ENCODE results near the gene FHIT.
A peak's percentile ranks its signal among the peaks of the same experiment; 100 is the strongest.

The FHIT gene

DNA sequence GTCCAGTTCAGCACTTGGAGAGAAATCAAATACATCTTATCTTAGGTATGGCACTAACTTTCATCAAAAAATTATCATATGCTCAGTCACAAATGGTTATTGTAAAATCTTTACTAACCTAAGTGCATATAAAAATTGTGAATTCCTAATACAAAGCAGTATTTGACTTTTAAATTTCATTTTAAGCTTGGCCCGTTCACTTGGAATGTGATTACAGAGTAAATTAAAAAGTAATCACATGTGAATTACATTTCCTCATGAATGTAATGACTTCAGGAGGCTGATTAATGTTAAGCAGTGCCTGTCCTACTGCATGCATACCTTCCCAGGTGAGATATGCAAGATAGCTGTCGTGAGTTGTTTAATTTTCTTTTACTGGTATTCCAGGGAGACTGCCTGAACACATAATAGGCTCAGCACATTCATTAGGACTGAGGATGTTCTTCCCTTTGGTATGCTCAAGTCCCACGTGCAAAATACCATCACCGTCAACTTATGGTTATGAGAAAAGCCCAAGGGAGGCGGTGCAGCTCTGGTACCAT is 1053.0 kb downstream of the FHIT start:
- no peak overlapping the region for H3K18ac ChIP-seq (ENCODE audit: low read length)
- no peak overlapping the region for H2BK120ac ChIP-seq (ENCODE audit: low read depth, low read length)
- H4K5ac ChIP-seq (ENCODE audit: low read length), result no peak overlapping the region

DNA sequence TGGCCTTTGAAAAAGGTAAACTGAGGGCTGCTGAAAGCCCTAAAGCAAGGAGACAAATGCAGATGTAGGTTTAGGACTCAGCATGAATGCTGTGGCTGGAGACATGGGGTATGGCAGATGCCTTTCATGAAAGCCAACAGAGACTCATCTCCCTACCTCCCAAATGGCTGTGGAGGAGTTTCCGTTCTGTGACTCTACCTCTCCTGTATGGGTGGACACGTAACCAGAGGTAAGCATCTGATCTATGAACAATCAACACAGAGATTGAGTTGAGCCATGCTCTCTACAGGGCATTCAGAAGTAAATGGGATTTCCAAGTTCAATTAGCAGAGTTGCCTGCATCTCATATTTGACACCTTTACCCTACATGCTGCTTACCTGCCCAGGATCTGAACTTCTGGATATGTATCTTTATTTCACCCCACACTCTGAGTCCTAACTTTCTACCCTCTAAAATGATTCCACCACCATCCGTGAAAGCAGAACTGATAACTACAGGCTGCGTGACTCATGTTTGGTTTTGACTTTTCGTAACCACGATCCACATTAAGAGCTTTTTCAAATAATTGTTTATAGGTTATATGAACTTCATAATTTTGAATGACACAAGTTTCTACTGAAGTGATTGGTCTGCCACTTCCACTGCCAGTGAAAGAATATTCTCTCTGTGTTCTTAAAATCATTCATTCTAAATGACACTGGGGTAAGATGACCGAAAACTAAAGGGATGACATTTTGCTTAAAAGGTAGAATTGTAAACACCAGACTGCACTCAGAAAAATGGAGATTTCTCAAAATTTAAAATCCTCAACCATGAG is 1058.7 kb downstream of the FHIT start:
- Histone ChIP-seq H3K4me3 (ENCODE audit: low read length) (no peak overlapping the region), H2BK5ac (ENCODE audit: low read length) (no peak overlapping the region), H2BK120ac (ENCODE audit: low read depth, low read length) (no peak overlapping the region), H3K4me2 (ENCODE audit: low read length) (no peak overlapping the region), H4K5ac (ENCODE audit: low read length) (no peak overlapping the region), H2AK5ac (ENCODE audit: low read length) (no peak overlapping the region), H3K9ac (ENCODE audit: low read length) (no peak overlapping the region), H3K18ac (ENCODE audit: low read length) (no peak overlapping the region), H3K56ac (ENCODE audit: low read length) (no peak overlapping the region), H3K23ac (ENCODE audit: low read length) (no peak overlapping the region), H3K4ac (ENCODE audit: low read depth, low read length) (no peak overlapping the region), H3K4me1 (ENCODE audit: control insufficient read depth, low read depth, low read length) (no peaks in the 10 kb centered on the region), H3K79me1 (ENCODE audit: low read length) (no peaks in the 10 kb centered on the region), H3K36me3 (ENCODE audit: control insufficient read depth, insufficient read depth, low read length) (no peaks in the 10 kb centered on the region), H3K27me3 (ENCODE audit: insufficient read depth, low read length, poor library complexity) (no peaks in the 10 kb centered on the region), H2BK15ac (replicated peaks; ENCODE audit: low read depth) (no peak overlapping the region), H3K27ac (ENCODE audit: low read depth, low read length) (no peak overlapping the region), H4K8ac (ENCODE audit: low read depth, low read length) (no peak overlapping the region), H3K79me2 (ENCODE audit: control insufficient read depth, insufficient read depth, low read length) (no peaks in the 10 kb centered on the region)
- WGBS (ENCODE audit: extremely low coverage, insufficient coverage, low lambda C conversion rate), result no CpG with 5 or more reads among the region's 7 CpGs
- no peak for DNase-seq

More for the DNA sequence above, 1053.0 kb downstream of the FHIT start:
- no peak overlapping the region for H4K8ac ChIP-seq (ENCODE audit: low read depth, low read length)
- no peak overlapping the region for H2BK15ac ChIP-seq (replicated peaks; ENCODE audit: low read depth)
- no peaks in the 10 kb centered on the region for H3K4me1 ChIP-seq (ENCODE audit: control insufficient read depth, low read depth, low read length)
- no peaks in the 10 kb centered on the region for H3K79me1 ChIP-seq (ENCODE audit: low read length)
- no peak overlapping the region for H3K4ac ChIP-seq (ENCODE audit: low read depth, low read length)
- no peak overlapping the region for H3K4me3 ChIP-seq (ENCODE audit: low read length)
- no peaks in the 10 kb centered on the region for H3K79me2 ChIP-seq (ENCODE audit: control insufficient read depth, insufficient read depth, low read length)
- no peak overlapping the region for H3K9ac ChIP-seq (ENCODE audit: low read length)
- peak; percentile 16 for DNase-seq
- WGBS (ENCODE audit: extremely low coverage, insufficient coverage, low lambda C conversion rate), result no CpG with 5 or more reads among the region's 5 CpGs
- no peak overlapping the region for H3K23ac ChIP-seq (ENCODE audit: low read length)
- H3K56ac ChIP-seq (ENCODE audit: low read length), result no peak overlapping the region
- H3K27me3 ChIP-seq (ENCODE audit: insufficient read depth, low read length, poor library complexity), result no peaks in the 10 kb centered on the region
- H3K4me2 ChIP-seq (ENCODE audit: low read length), result no peak overlapping the region
- H3K36me3 ChIP-seq (ENCODE audit: control insufficient read depth, insufficient read depth, low read length), result no peaks in the 10 kb centered on the region
- H2AK5ac ChIP-seq (ENCODE audit: low read length), result no peak overlapping the region
- H3K27ac ChIP-seq (ENCODE audit: low read depth, low read length), result no peak overlapping the region
- no peak overlapping the region for H2BK5ac ChIP-seq (ENCODE audit: low read length)

GRCh38 chr3:60190073-60190472 is 1061.2 kb downstream of the FHIT start:
- Histone ChIP-seq H3K79me2 (ENCODE audit: control insufficient read depth, insufficient read depth, low read length) (no peaks in the 10 kb centered on the region), H3K27me3 (ENCODE audit: insufficient read depth, low read length, poor library complexity) (no peaks in the 10 kb centered on the region), H3K56ac (ENCODE audit: low read length) (no peak overlapping the region), H3K18ac (ENCODE audit: low read length) (no peak overlapping the region), H3K4me3 (ENCODE audit: low read length) (no peak overlapping the region), H2BK15ac (replicated peaks; ENCODE audit: low read depth) (no peak overlapping the region), H3K4ac (ENCODE audit: low read depth, low read length) (no peak overlapping the region), H4K8ac (ENCODE audit: low read depth, low read length) (no peak overlapping the region), H2BK120ac (ENCODE audit: low read depth, low read length) (no peak overlapping the region), H2AK5ac (ENCODE audit: low read length) (no peak overlapping the region), H3K36me3 (ENCODE audit: control insufficient read depth, insufficient read depth, low read length) (no peaks in the 10 kb centered on the region), H3K4me2 (ENCODE audit: low read length) (no peak overlapping the region), H2BK5ac (ENCODE audit: low read length) (no peak overlapping the region), H4K5ac (ENCODE audit: low read length) (no peak overlapping the region), H3K27ac (ENCODE audit: low read depth, low read length) (no peak overlapping the region), H3K79me1 (ENCODE audit: low read length) (no peaks in the 10 kb centered on the region), H3K4me1 (ENCODE audit: control insufficient read depth, low read depth, low read length) (no peaks in the 10 kb centered on the region), H3K9ac (ENCODE audit: low read length) (no peak overlapping the region), H3K23ac (ENCODE audit: low read length) (no peak overlapping the region)
- DNase-seq, result no peak
- WGBS (ENCODE audit: extremely low coverage, insufficient coverage, low lambda C conversion rate), result no CpG with 5 or more reads among the region's 2 CpGs

GRCh38 chr3:60189304-60189703 is 1061.9 kb downstream of the FHIT start:
- H3K36me3 ChIP-seq (ENCODE audit: control insufficient read depth, insufficient read depth, low read length), result no peaks in the 10 kb centered on the region
- H3K23ac ChIP-seq (ENCODE audit: low read length), result no peak overlapping the region
- no peak overlapping the region for H4K8ac ChIP-seq (ENCODE audit: low read depth, low read length)
- H2AK5ac ChIP-seq (ENCODE audit: low read length), result no peak overlapping the region
- no peaks in the 10 kb centered on the region for H3K27me3 ChIP-seq (ENCODE audit: insufficient read depth, low read length, poor library complexity)
- no peak overlapping the region for H3K9ac ChIP-seq (ENCODE audit: low read length)
- H3K79me1 ChIP-seq (ENCODE audit: low read length), result no peaks in the 10 kb centered on the region
- no peak overlapping the region for H2BK5ac ChIP-seq (ENCODE audit: low read length)
- H2BK15ac ChIP-seq (replicated peaks; ENCODE audit: low read depth), result no peak overlapping the region
- WGBS (ENCODE audit: extremely low coverage, insufficient coverage, low lambda C conversion rate), result no CpG with 5 or more reads among the region's 3 CpGs
- no peak for DNase-seq
- no peak overlapping the region for H3K27ac ChIP-seq (ENCODE audit: low read depth, low read length)
- H3K79me2 ChIP-seq (ENCODE audit: control insufficient read depth, insufficient read depth, low read length), result no peaks in the 10 kb centered on the region
- H3K4me3 ChIP-seq (ENCODE audit: low read length), result no peak overlapping the region
- no peak overlapping the region for H3K4ac ChIP-seq (ENCODE audit: low read depth, low read length)
- H4K5ac ChIP-seq (ENCODE audit: low read length), result no peak overlapping the region
- no peaks in the 10 kb centered on the region for H3K4me1 ChIP-seq (ENCODE audit: control insufficient read depth, low read depth, low read length)
- no peak overlapping the region for H3K4me2 ChIP-seq (ENCODE audit: low read length)
- H2BK120ac ChIP-seq (ENCODE audit: low read depth, low read length), result no peak overlapping the region
- no peak overlapping the region for H3K18ac ChIP-seq (ENCODE audit: low read length)
- no peak overlapping the region for H3K56ac ChIP-seq (ENCODE audit: low read length)

DNA sequence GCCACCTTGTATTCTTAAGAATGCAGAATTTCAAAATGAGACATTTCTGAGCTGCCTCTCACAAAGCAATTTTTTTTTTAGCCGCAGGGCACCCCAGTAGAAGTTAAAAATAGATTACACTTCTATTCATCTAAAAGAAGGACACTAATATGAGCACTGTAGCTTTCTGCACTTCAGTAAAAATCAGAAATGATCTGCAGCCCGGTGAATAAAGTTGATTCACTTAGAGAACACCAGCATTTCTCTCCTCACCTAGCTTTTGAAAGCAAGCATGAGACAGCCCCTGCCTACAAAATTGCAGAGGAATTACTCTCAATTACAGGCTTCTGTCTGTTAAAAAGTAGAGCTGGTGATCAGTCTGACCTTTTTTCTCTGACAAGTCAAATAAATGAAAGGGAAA is 1062.4 kb downstream of the FHIT start:
- no peak overlapping the region for H3K18ac ChIP-seq (ENCODE audit: low read length)
- H3K56ac ChIP-seq (ENCODE audit: low read length), result no peak overlapping the region
- H3K27ac ChIP-seq (ENCODE audit: low read depth, low read length), result no peak overlapping the region
- no peak for DNase-seq
- no peaks in the 10 kb centered on the region for H3K79me2 ChIP-seq (ENCODE audit: control insufficient read depth, insufficient read depth, low read length)
- no peak overlapping the region for H2BK15ac ChIP-seq (replicated peaks; ENCODE audit: low read depth)
- H3K4me1 ChIP-seq (ENCODE audit: control insufficient read depth, low read depth, low read length), result no peaks in the 10 kb centered on the region
- WGBS (ENCODE audit: extremely low coverage, insufficient coverage, low lambda C conversion rate), result no CpG with 5 or more reads among the region's 2 CpGs
- no peak overlapping the region for H3K9ac ChIP-seq (ENCODE audit: low read length)
- H3K79me1 ChIP-seq (ENCODE audit: low read length), result no peaks in the 10 kb centered on the region
- no peak overlapping the region for H3K23ac ChIP-seq (ENCODE audit: low read length)
- no peaks in the 10 kb centered on the region for H3K36me3 ChIP-seq (ENCODE audit: control insufficient read depth, insufficient read depth, low read length)
- H2BK5ac ChIP-seq (ENCODE audit: low read length), result no peak overlapping the region
- no peak overlapping the region for H4K8ac ChIP-seq (ENCODE audit: low read depth, low read length)
- no peak overlapping the region for H2AK5ac ChIP-seq (ENCODE audit: low read length)
- H3K4me2 ChIP-seq (ENCODE audit: low read length), result no peak overlapping the region
- H3K4ac ChIP-seq (ENCODE audit: low read depth, low read length), result no peak overlapping the region
- H2BK120ac ChIP-seq (ENCODE audit: low read depth, low read length), result no peak overlapping the region
- no peaks in the 10 kb centered on the region for H3K27me3 ChIP-seq (ENCODE audit: insufficient read depth, low read length, poor library complexity)
- H3K4me3 ChIP-seq (ENCODE audit: low read length), result no peak overlapping the region
- H4K5ac ChIP-seq (ENCODE audit: low read length), result no peak overlapping the region
